Mucosa of rectum (tissue), 2 donors: Measurements from ENCODE around the gene ZYX.

ENCODE experiments used
- H3K27ac ChIP-seq, 2 donors: one replicate each; pipeline ENCODE4 v1.7.0; 2013; ENCODE audit warnings: inconsistent platforms in 2 of 2, low read depth in 2 of 2, low read length in 2 of 2
- H3K27me3 ChIP-seq, 2 donors: one replicate each; pipeline ENCODE4 v1.7.0; 2013; ENCODE audit warnings: low read length in 2 of 2; ENCODE audit not compliant: control insufficient read depth in 2 of 2, insufficient read depth in 2 of 2
- H3K36me3 ChIP-seq, 2 donors: one replicate each; pipeline ENCODE4 v1.7.0; 2013; ENCODE audit warnings: low read length in 2 of 2; ENCODE audit not compliant: control insufficient read depth in 2 of 2, insufficient read depth in 2 of 2
- H3K4me1 ChIP-seq, 2 donors: one replicate each; pipeline ENCODE4 v1.7.0; 2013; ENCODE audit warnings: low read length in 2 of 2, mild to moderate bottlenecking in 1 of 2; ENCODE audit not compliant: control insufficient read depth in 2 of 2, insufficient read depth in 2 of 2
- H3K4me3 ChIP-seq, 2 donors: one replicate each; pipeline ENCODE4 v1.7.0; 2013; ENCODE audit warnings: low read length in 2 of 2
- H3K9ac ChIP-seq, 2 donors: one replicate each; pipeline ENCODE4 v1.7.0; 2013; ENCODE audit warnings: low read length in 2 of 2, low read depth in 1 of 2, mild to moderate bottlenecking in 1 of 2
- H3K9me3 ChIP-seq, 2 donors: one replicate each; pipeline ENCODE4 v1.7.0; 2013; ENCODE audit warnings: low read length in 2 of 2; ENCODE audit not compliant: control insufficient read depth in 2 of 2
- donor health status: healthy.
- donor health status: Normal muscosa, but diverticular disease.

The ZYX gene

GRCh38 chr7:143435266-143435665 is 54.1 kb downstream of the ZYX start:
- H3K4me3 ChIP-seq = no peak overlapping the region
- H3K9ac ChIP-seq = no peak overlapping the region
- peaks cover 8 to 10% of the 10 kb centered on the region in 2 donors for H3K4me1 ChIP-seq
- H3K36me3 ChIP-seq = no peaks in the 10 kb centered on the region
- no peaks in the 10 kb centered on the region for H3K27me3 ChIP-seq
- no peaks in the 10 kb centered on the region for H3K9me3 ChIP-seq
- H3K27ac ChIP-seq = no peak overlapping the region

GRCh38 chr7:143436325-143436946 is 55.3 kb downstream of the ZYX start:
- peaks cover 8 to 10% of the 10 kb centered on the region in 2 donors for H3K4me1 ChIP-seq
- H3K27ac ChIP-seq = no peak overlapping the region
- H3K36me3 ChIP-seq = no peaks in the 10 kb centered on the region
- H3K9me3 ChIP-seq = no peaks in the 10 kb centered on the region
- H3K27me3 ChIP-seq = no peaks in the 10 kb centered on the region
- H3K4me3 ChIP-seq = no peak overlapping the region
- H3K9ac ChIP-seq = no peak overlapping the region

- Histone ChIP-seq H3K36me3 (no peaks in the 10 kb centered on the region), H3K27me3 (no peaks in the 10 kb centered on the region), H3K4me1 (peaks cover 8 to 10% of the 10 kb centered on the region in 2 donors), H3K9me3 (no peaks in the 10 kb centered on the region), H3K27ac (no peak overlapping the region), H3K4me3 (no peak overlapping the region), H3K9ac (no peak overlapping the region)
These were observed 56.4 kb downstream of the ZYX start for GRCh38 chr7:143437578-143437977.

- Histone ChIP-seq H3K27ac (no peak overlapping the region), H3K36me3 (no peaks in the 10 kb centered on the region), H3K9ac (no peak overlapping the region), H3K9me3 (no peaks in the 10 kb centered on the region), H3K4me3 (no peak overlapping the region), H3K27me3 (no peaks in the 10 kb centered on the region), H3K4me1 (peaks cover 8 to 10% of the 10 kb centered on the region in 2 donors)
These were observed 58.7 kb downstream of the ZYX start for GRCh38 chr7:143439866-143440265.
